HG03045 (cell line): ENCODE data around the gene FGF3.

Source experiments
- ATAC-seq: cut with Tn5 transposase; IDR thresholded peaks from one replicate; pipeline ENCODE4 v1.9.1; 2021; ENCODE audit warnings: mild to moderate bottlenecking, moderate library complexity; ENCODE audit not compliant: unreplicated experiment

The FGF3 gene

GRCh38 chr11:69818603-69819441 lies at the start of gene FGF3:
Gene FGF3 (minus strand): TSS chr11:69819416. CDS start chr11:69818933, 483 bp downstream.
- no peak for ATAC-seq

- no peak for ATAC-seq
Measured at GRCh38 chr11:69868871-69869270, 49.7 kb upstream of the FGF3 start.

GRCh38 chr11:69868006-69868810 lies 49.0 kb upstream of the FGF3 start:
- ATAC-seq = no peak

GRCh38 chr11:69867076-69868005 lies 48.1 kb upstream of the FGF3 start:
- ATAC-seq = no peak

GRCh38 chr11:69866648-69867047 lies 47.4 kb upstream of the FGF3 start:
- ATAC-seq = no peak

- no peak for ATAC-seq
Measured at GRCh38 chr11:69865707-69866106, 46.5 kb upstream of the FGF3 start.

GRCh38 chr11:69864686-69865661 lies 45.8 kb upstream of the FGF3 start:
- no peak for ATAC-seq

GRCh38 chr11:69863544-69864200 lies 44.5 kb upstream of the FGF3 start:
- ATAC-seq = no peak

GRCh38 chr11:69862797-69863543 lies 43.8 kb upstream of the FGF3 start:
- no peak for ATAC-seq

GRCh38 chr11:69862331-69862771 lies 43.1 kb upstream of the FGF3 start:
- no peak for ATAC-seq

GRCh38 chr11:69861901-69862300 lies 42.7 kb upstream of the FGF3 start:
- ATAC-seq = no peak

- no peak for ATAC-seq
Measured at GRCh38 chr11:69860796-69861445, 41.7 kb upstream of the FGF3 start.

- no peak for ATAC-seq
Measured at GRCh38 chr11:69860244-69860643, 41.0 kb upstream of the FGF3 start.

GRCh38 chr11:69859275-69859934 lies 40.2 kb upstream of the FGF3 start:
- ATAC-seq = no peak

- ATAC-seq = no peak
Measured at GRCh38 chr11:69855421-69855820, 36.2 kb upstream of the FGF3 start.

GRCh38 chr11:69854713-69855112 lies 35.5 kb upstream of the FGF3 start:
- ATAC-seq = no peak

- no peak for ATAC-seq
Measured at GRCh38 chr11:69852056-69852455, 32.8 kb upstream of the FGF3 start.
